Limb (tissue), 2 donors: Measurements from ENCODE around the gene SAA1.
"Not testable (repeated sequence)": the region's sequence is repeated elsewhere in the genome, so short reads cannot be mapped to it uniquely, and the experiment has no call there.

ENCODE experiments used
- DNase-seq, 2 donors: peaks; one replicate each; pipeline ENCODE4 v3.0.0-alpha.2; 2016; ENCODE audit errors: extremely low spot score in 2 of 2

Gene SAA1

GRCh38 chr11:18259259-18259658 is 6.8 kb upstream of the SAA1 start:
- no peak for DNase-seq

GRCh38 chr11:18261721-18262120 is 4.3 kb upstream of the SAA1 start:
- no peak for DNase-seq

- DNase-seq: not testable (repeated sequence)
Observed at GRCh38 chr11:18262681-18263350, 3.2 kb upstream of the SAA1 start.

DNA sequence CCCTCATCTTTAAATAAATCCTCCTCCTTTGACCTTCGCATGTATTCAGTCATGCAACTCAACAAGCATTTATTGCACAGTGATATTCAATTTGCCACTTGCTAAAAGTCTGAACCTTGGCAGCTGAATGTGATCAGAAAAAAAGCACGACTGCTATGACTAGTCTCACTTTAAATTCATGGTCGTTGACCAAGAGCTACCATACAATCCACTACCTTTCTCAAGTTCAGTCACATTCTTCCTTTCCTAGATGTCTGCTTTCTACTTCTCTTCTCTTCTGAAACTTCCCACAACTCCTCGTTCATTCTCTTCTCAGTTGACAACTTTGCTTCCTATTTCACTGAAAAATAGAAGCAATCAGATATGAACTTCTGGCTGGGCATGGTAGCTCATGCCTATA is 2.0 kb upstream of the SAA1 start:
- DNase-seq: no peak

GRCh38 chr11:18264677-18265555 is 1.1 kb upstream of the SAA1 start:
- no peak for DNase-seq

- not testable (repeated sequence) for DNase-seq
Observed at GRCh38 chr11:18267335-18268133, 1.5 kb downstream of the SAA1 start.

DNA sequence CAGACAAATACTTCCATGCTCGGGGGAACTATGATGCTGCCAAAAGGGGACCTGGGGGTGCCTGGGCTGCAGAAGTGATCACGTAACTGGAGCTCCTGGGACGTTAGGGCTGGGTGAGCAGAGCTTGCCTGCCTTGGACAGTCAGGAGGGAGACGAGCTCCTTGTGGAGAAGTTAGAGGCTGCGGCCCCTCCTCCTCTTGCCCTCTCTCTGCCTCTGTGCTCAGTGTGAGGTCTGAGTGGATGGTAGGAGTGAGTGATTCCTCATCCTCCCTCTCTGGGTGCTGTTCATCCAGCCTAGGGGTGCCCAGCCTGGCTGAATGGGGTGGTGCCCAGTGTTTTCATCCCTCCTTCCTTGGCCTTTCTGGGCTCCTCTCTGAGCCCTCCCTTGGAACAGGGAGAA is 3.2 kb downstream of the SAA1 start:
- not testable (repeated sequence) for DNase-seq

- DNase-seq: no peak
Observed at GRCh38 chr11:18270102-18270501, 4.0 kb downstream of the SAA1 start.

GRCh38 chr11:18271206-18271605 is 5.1 kb downstream of the SAA1 start:
- no peak for DNase-seq

DNA sequence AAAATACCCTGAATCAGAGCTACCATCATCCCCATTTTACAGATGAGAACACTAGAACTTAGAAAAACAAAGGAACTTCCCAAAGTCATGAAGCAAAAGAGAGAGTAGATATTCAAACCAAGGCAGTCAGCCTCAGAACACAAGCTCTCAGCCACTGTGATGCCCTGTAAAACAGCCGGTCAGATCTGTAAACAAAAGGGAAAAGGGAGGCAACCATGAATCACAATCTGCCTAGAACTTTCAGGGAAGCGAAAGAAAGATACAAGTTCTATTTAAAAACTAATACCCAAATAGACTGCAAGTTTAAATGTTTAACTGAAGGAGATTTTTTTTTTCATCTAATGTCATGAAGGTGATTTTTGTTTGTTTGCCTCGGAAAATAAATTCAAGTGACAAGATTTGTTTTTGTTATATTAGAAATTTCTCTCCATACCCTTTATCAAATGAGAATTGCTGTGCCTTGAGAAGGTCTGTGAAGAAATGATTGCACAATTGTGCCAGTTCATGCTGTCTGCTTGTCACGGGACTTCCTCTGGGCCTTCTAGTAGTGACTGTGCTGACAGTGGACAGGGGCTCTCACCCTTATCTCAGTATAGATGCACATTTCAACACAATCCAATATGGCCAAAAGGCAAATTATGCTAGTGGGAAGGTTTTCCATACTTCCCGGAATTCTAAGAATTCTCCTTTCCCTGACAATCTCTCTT is 11.7 kb downstream of the SAA1 start:
- DNase-seq: no peak

DNA sequence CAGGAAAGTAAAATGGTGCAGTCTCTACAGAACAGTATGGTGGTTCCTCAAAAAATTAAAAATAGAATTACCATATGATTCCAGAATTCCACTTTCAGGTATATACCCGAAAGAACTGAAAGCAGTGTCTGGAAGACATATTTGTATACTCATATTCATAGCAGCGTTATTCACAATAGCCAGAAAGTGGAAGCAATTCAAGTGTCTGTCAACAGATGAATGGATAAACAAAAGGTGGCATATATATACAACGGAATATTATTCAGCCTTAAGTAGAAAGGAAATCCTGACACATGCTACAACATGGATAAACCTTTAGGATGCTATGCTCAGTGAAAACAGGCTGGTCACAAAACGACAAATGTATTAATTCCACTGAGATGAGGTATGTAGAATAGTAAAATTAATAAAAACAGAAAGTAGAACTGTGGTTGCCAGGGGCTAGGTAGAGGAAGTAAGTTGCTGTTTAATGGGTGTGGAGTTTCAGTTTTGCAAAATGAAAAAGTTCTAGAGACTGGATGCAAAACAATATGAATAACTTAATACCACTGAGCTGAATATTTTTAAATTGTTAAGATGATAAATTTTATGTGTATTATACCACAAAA is 14.5 kb downstream of the SAA1 start:
- no peak for DNase-seq

DNA sequence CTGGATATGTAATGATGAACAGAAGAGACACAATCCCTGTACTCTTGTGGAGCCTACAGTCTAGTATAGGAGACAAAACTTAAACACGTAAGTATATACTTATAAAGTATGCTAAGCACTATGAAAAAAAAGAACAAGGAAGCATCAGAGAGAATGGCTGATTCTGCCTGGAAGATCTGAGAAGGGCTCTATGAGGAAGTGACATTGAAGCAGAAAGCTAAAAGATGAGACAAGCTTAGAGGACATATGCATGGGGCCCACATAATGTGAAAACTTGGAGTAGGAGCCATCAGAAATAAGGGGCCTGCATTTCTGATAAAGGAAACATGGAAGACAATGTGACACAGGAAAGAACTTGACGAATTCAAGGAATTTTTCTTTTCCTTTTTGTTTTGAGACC is 16.6 kb downstream of the SAA1 start:
- DNase-seq: no peak

DNA sequence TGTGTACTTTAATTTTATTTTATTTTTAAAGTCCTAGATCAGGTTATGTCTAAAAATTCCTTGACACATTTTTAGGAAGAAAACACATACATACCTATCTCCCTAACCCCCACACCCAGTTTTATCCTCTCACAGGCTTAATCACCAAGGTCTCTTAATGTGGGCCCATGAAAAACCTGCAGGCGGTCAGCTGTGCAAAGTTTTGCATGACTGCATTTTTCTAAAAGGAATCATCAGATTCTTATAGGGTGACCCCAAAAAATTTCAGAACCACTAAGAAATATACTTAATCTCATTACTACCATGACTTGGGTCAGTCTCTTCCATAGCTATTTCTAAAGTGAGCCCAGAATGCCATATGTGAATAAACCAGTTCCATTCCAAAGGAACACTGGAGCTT is 19.8 kb downstream of the SAA1 start:
- DNase-seq: no peak

- no peak for DNase-seq
Observed at GRCh38 chr11:18288911-18289310, 22.8 kb downstream of the SAA1 start.

- no peak for DNase-seq
Observed at GRCh38 chr11:18294862-18295261, 28.8 kb downstream of the SAA1 start.

GRCh38 chr11:18295316-18295715 is 29.3 kb downstream of the SAA1 start:
- DNase-seq: no peak

DNA sequence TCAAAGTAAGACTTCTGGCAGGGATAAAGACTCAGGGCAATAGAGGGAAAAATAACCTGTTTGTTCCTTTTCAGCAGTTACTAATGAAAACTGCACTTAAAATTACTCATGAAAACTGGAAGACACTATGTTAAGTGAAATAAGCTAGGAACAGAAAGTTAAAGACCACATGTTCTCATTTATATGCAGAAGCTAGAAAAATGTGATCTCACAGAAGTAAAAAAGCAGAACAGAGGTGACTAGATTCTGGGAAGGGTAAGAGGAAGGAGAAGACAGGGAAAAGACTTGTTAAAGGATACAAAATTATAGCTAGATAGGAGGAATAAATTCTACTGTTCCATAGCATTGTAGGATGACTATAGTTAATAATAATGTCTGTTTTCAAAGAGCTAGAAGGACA is 33.7 kb downstream of the SAA1 start:
- DNase-seq: no peak

GRCh38 chr11:18304745-18305144 is 38.7 kb downstream of the SAA1 start:
- DNase-seq: no peak

- DNase-seq: no peak
Observed at GRCh38 chr11:18307461-18308139, 41.5 kb downstream of the SAA1 start.

DNA sequence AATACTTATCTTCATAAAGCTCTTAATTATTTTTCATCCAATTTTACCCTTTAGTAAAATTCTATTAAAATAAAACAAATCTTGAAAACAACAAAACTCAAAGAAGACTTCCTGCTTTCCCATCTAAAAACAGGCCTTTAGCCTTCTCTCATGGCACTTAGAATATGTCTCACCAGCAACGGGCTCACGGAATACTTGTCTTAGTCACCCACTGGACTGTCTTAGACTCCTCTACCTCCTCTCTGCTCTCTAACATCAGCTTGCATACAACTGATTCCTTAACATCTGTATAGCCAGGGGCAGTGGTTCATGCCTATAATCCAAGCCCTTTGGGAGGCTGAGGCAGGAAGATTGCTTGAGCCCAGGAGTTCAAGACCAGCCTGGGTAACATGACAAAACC is 42.2 kb downstream of the SAA1 start:
- no peak for DNase-seq

DNA sequence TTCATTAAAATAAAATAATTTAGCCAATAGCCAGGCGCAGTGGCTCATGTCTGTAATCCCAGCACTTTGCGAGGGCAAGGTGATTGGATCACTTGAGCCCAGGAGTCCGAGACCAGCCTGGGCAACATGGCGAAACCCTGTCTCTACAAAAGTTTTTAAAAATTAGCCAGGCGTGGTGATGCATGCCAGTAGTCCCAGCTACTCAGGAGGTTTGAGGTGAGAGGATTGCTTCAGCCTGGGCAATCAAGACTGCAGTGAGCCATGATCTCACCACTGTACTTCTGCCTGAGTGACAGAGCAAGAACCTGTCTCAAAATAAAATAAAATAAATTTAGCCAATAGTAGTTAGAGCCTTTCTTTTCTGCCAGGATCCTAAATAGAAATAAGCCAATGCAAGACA is 43.6 kb downstream of the SAA1 start:
- no peak for DNase-seq
